GM23338 (cell line): ENCODE data around the gene HK1. TPM values are rescaled to one million over a fixed set of nuclear protein-coding genes. Genes with fewer than 3 reads are reported as not detected.

Source experiments
- ATAC-seq: fragments of 200-7000 bp; cut with Tn5 transposase; 3 replicates; pipeline ENCODE4 v1.9.1; 2020
- DNase-seq: peaks from one replicate; pipeline ENCODE4 v3.0.0-alpha.2; 2015; ENCODE audit warnings: low spot score
- H2AFZ ChIP-seq: fragments of 200-600 bp; sonication (generic); 2 replicates; pipeline ENCODE4 v1.8.0; 2016; ENCODE audit warnings: antibody characterized with exemption, mild to moderate bottlenecking, moderate library complexity
- H3F3A ChIP-seq: fragments of 200-600 bp; sonication (generic); replicated peaks from 2 replicates; pipeline ENCODE4 v1.8.0; 2017; ENCODE audit warnings: antibody characterized with exemption, mixed run types, low read depth
- H3K27ac ChIP-seq: fragments of 200-600 bp; sonication (generic); 2 replicates; pipeline ENCODE4 v1.6.1; 2016; ENCODE audit warnings: low read depth
- H3K27me3 ChIP-seq: fragments of 200-600 bp; sonication (generic); 2 replicates; pipeline ENCODE4 v1.8.0; 2016; ENCODE audit warnings: mild to moderate bottlenecking, mixed run types, moderate library complexity; ENCODE audit not compliant: insufficient read depth
- H3K36me3 ChIP-seq: fragments of 200-600 bp; sonication (generic); 2 replicates; pipeline ENCODE4 v1.8.0; 2016; ENCODE audit warnings: mild to moderate bottlenecking; ENCODE audit not compliant: insufficient read depth
- H3K4me1 ChIP-seq: fragments of 200-600 bp; sonication (generic); 2 replicates; pipeline ENCODE4 v1.8.0; 2016; ENCODE audit warnings: mild to moderate bottlenecking, moderate library complexity; ENCODE audit not compliant: insufficient read depth
- H3K4me2 ChIP-seq: fragments of 200-600 bp; sonication (generic); 2 replicates; pipeline ENCODE4 v1.7.1; 2017; ENCODE audit warnings: mixed run types
- H3K4me3 ChIP-seq: fragments of 200-600 bp; sonication (generic); 2 replicates; pipeline ENCODE4 v1.6.1; 2016; ENCODE audit warnings: mixed run types
- H3K79me2 ChIP-seq: fragments of 200-600 bp; sonication (generic); replicated peaks from 2 replicates; pipeline ENCODE4 v1.8.0; 2017; ENCODE audit warnings: mild to moderate bottlenecking; ENCODE audit not compliant: insufficient read depth
- H3K9me2 ChIP-seq: fragments of 200-600 bp; sonication (generic); 2 replicates; pipeline ENCODE4 v1.8.0; 2017; ENCODE audit not compliant: insufficient read depth
- H4K20me1 ChIP-seq: fragments of 200-600 bp; sonication (generic); replicated peaks from 2 replicates; pipeline ENCODE4 v1.8.0; 2017; ENCODE audit warnings: mild to moderate bottlenecking; ENCODE audit not compliant: insufficient read depth
- H3K27ac Mint-ChIP-seq: 2 replicates; pipeline ENCODE4 v1.8.0; 2020; ENCODE audit warnings: inconsistent platforms, mild to moderate bottlenecking, moderate library complexity, mixed read lengths
- H3K27me3 Mint-ChIP-seq: 3 replicates; pipeline ENCODE4 v1.8.0; 2022; ENCODE audit warnings: low read depth, mild to moderate bottlenecking, moderate library complexity, mixed read lengths, inconsistent platforms; ENCODE audit not compliant: insufficient read depth, poor library complexity
- H3K36me3 Mint-ChIP-seq: 3 replicates; pipeline ENCODE4 v1.8.0; 2021; ENCODE audit warnings: low read depth, mild to moderate bottlenecking, inconsistent platforms, moderate library complexity, mixed read lengths
- H3K4me1 Mint-ChIP-seq: 3 replicates; pipeline ENCODE4 v1.8.0; 2020; ENCODE audit warnings: mild to moderate bottlenecking, inconsistent platforms, mixed read lengths
- H3K4me3 Mint-ChIP-seq: 3 replicates; pipeline ENCODE4 v1.8.0; 2021; ENCODE audit warnings: moderate library complexity, mild to moderate bottlenecking, inconsistent platforms, mixed read lengths
- H3K9me3 Mint-ChIP-seq: 3 replicates; pipeline ENCODE4 v1.8.0; 2020; ENCODE audit warnings: moderate library complexity, mild to moderate bottlenecking, inconsistent platforms, mixed read lengths
- CREB1 ChIP-seq: fragments of 250-450 bp; sonication (Bioruptor Pico); IDR thresholded peaks from 2 replicates; pipeline ENCODE4 v1.5.0; 2020; ENCODE audit warnings: low read depth, mild to moderate bottlenecking, moderate library complexity
- CTCF ChIP-seq, 2 experiments: fragments of 200-600 bp in 1 of 2; sonication (generic) in 1 of 2; conservative IDR thresholded peaks; 2 replicates each; pipeline versions ENCODE4 v1.5.1 to v1.6.1; 2016 to 2017; ENCODE audit warnings: antibody characterized with exemption in 2 of 2, low read depth in 2 of 2, mild to moderate bottlenecking in 2 of 2, moderate library complexity in 1 of 2
- ETS1 ChIP-seq: IDR thresholded peaks from 2 replicates; pipeline ENCODE4 v1.6.1; 2016; ENCODE audit warnings: antibody characterized with exemption
- EZH2 ChIP-seq: fragments of 200-600 bp; sonication (generic); IDR thresholded peaks from one replicate; pipeline ENCODE4 v1.8.0; 2017; ENCODE audit warnings: antibody characterized with exemption, mild to moderate bottlenecking, low read depth; ENCODE audit not compliant: unreplicated experiment
- EZH2phosphoT487 ChIP-seq: fragments of 200-600 bp; sonication (generic); IDR thresholded peaks from one replicate; pipeline ENCODE4 v1.8.1; 2018; ENCODE audit warnings: antibody characterized with exemption; ENCODE audit not compliant: unreplicated experiment
- JUNB ChIP-seq: IDR thresholded peaks from one replicate; pipeline ENCODE4 v1.6.1; 2016; ENCODE audit warnings: antibody characterized with exemption; ENCODE audit not compliant: unreplicated experiment
- NANOG ChIP-seq: IDR thresholded peaks from 2 replicates; pipeline ENCODE4 v1.6.1; 2016; ENCODE audit warnings: antibody characterized with exemption, borderline replicate concordance
- POLR2AphosphoS5 ChIP-seq: IDR thresholded peaks from 2 replicates; pipeline ENCODE4 v1.6.1; 2016; ENCODE audit warnings: antibody characterized with exemption, low read depth
- REST ChIP-seq: IDR thresholded peaks from one replicate; pipeline ENCODE4 v1.6.1; 2018; ENCODE audit warnings: antibody characterized with exemption; ENCODE audit not compliant: unreplicated experiment
- STAT1 ChIP-seq: IDR thresholded peaks from one replicate; pipeline ENCODE4 v1.6.1; 2016; ENCODE audit warnings: antibody characterized with exemption; ENCODE audit not compliant: unreplicated experiment
- ZNF114 ChIP-seq: fragments of 250-450 bp; sonication (Bioruptor Pico); IDR thresholded peaks from 2 replicates; pipeline ENCODE4 v1.5.0; 2020; ENCODE audit warnings: mild to moderate bottlenecking, moderate library complexity
- ZNF331 ChIP-seq: fragments of 250-450 bp; sonication (Bioruptor Pico); IDR thresholded peaks from 2 replicates; pipeline ENCODE4 v1.5.0; 2020; ENCODE audit warnings: low read depth, mild to moderate bottlenecking, moderate library complexity
- ZNF462 ChIP-seq: fragments of 250-450 bp; sonication (Bioruptor Pico); IDR thresholded peaks from 2 replicates; pipeline ENCODE4 v1.5.0; 2020; ENCODE audit warnings: mild to moderate bottlenecking, moderate library complexity
- polyA plus RNA-seq: library from polyadenylated mRNA; unstranded; fragments of >200 nt; fragmentation: Nextera tagmentation; extraction: Ambion mirVana; gene quantifications from 2 replicates; pipeline ENCODE4 v1.2.1, GENCODE V29; 2016
- total RNA-seq: library from RNA; depleted of rRNA; stranded (reverse); fragments of >200 nt; shearing (Covaris generic); gene quantifications from 2 replicates; pipeline ENCODE4 v1.2.3, GENCODE V29; 2014

HK1 gene
- total and polyA plus RNA-seq, 2 experiments from 2014 or later: 76.6 to 229 TPM

- no peaks in the 10 kb centered on the region for H3K79me2 ChIP-seq
- H3K4me1 ChIP-seq: peaks cover 6% of the 10 kb centered on the region
- Mint-ChIP-seq H3K27ac (no peak overlapping the region), H3K4me1 (peaks cover 10% of the 10 kb centered on the region; the same call in 2 of the 3 replicates), H3K36me3 (no peaks in the 10 kb centered on the region), H3K9me3 (peaks cover 2% of the 10 kb centered on the region; the same call in 2 of the 3 replicates), H3K4me3 (no peak overlapping the region), H3K27me3 (peaks cover 24% of the 10 kb centered on the region)
- no peaks in the 10 kb centered on the region; the same call in 1 of the 2 replicates for H4K20me1 ChIP-seq
- H3K4me3 ChIP-seq: no peak overlapping the region
- H3F3A ChIP-seq: no peaks in the 10 kb centered on the region
- H3K9me2 ChIP-seq: no peaks in the 10 kb centered on the region
- no peak overlapping the region for H2AFZ ChIP-seq
- H3K36me3 ChIP-seq: no peaks in the 10 kb centered on the region
- H3K27ac ChIP-seq: no peak overlapping the region
- no peak for TF ChIP-seq ZNF462 (CRISPR knock-in tag)
- TF ChIP-seq ZNF114 (CRISPR knock-in tag): no peak
- no peak for TF ChIP-seq EZH2phosphoT487
- TF ChIP-seq EZH2: no peak
- no peak for TF ChIP-seq JUNB
- TF ChIP-seq POLR2AphosphoS5: no peak
- no peak for TF ChIP-seq ZNF331 (CRISPR knock-in tag)
- no peak for TF ChIP-seq REST
- TF ChIP-seq ETS1: no peak
- TF ChIP-seq CREB1 (CRISPR knock-in tag): no peak
- TF ChIP-seq NANOG: no peak
- no peak for TF ChIP-seq CTCF (conservative IDR thresholded peaks at IDR 0.05; ENCODE audit: low read depth in 2 of 2)
- no peak for TF ChIP-seq STAT1
- H3K4me2 ChIP-seq: no peak overlapping the region
- DNase-seq (no peak), ATAC-seq (no peak)
- peaks cover 17% of the 10 kb centered on the region for H3K27me3 ChIP-seq
These were observed 168.4 kb downstream of the HK1 start for GRCh38 chr10:69446650-69447151.
